Trophoblast cell (in vitro differentiated cells and primary cell): ENCODE results near the gene DNAJC24.

Experiments used
- DNase-seq, 2 donors: peaks; one replicate each; pipeline ENCODE4 v3.0.0-alpha.2; 2016
- H2AFZ ChIP-seq: 2 replicates; pipeline ENCODE4 v1.6.1; 2013; ENCODE audit warnings: low read length, moderate library complexity, mild to moderate bottlenecking; ENCODE audit not compliant: insufficient read depth, poor library complexity
- H2AK5ac ChIP-seq: 2 replicates; pipeline ENCODE4 v1.6.1; 2013; ENCODE audit warnings: mild to moderate bottlenecking, low read length
- H2BK120ac ChIP-seq: 2 replicates; pipeline ENCODE4 v1.6.1; 2013; ENCODE audit warnings: low read length, mild to moderate bottlenecking, moderate library complexity; ENCODE audit not compliant: insufficient read depth, poor library complexity
- H2BK12ac ChIP-seq: 2 replicates; pipeline ENCODE4 v1.6.1; 2013; ENCODE audit warnings: mild to moderate bottlenecking, low read length, moderate library complexity
- H2BK5ac ChIP-seq: 2 replicates; pipeline ENCODE4 v1.6.1; 2013; ENCODE audit warnings: low read length, low read depth, moderate library complexity, mild to moderate bottlenecking; ENCODE audit not compliant: poor library complexity
- H3K14ac ChIP-seq: 2 replicates; pipeline ENCODE4 v1.6.1; 2013; ENCODE audit warnings: mild to moderate bottlenecking, low read length
- H3K18ac ChIP-seq: 2 replicates; pipeline ENCODE4 v1.6.1; 2013; ENCODE audit warnings: mild to moderate bottlenecking, low read length
- H3K23ac ChIP-seq: 2 replicates; pipeline ENCODE4 v1.6.1; 2013; ENCODE audit warnings: low read length
- H3K27ac ChIP-seq: 2 replicates; pipeline ENCODE4 v1.5.1; 2013; ENCODE audit warnings: low read depth, mild to moderate bottlenecking, inconsistent platforms, low read length, moderate library complexity
- H3K27me3 ChIP-seq: 2 replicates; pipeline ENCODE4 v1.6.1; 2013; ENCODE audit warnings: inconsistent platforms, mild to moderate bottlenecking, low read length, moderate library complexity; ENCODE audit not compliant: insufficient read depth
- H3K36me3 ChIP-seq, 2 experiments: 1 replicate in 1 of 2; 2 replicates in 1 of 2; pipeline ENCODE4 v1.6.1; 2013; ENCODE audit warnings: low read length in 2 of 2, mild to moderate bottlenecking in 2 of 2, moderate library complexity in 1 of 2; ENCODE audit not compliant: insufficient read depth in 2 of 2, control insufficient read depth in 1 of 2
- H3K4ac ChIP-seq: 2 replicates; pipeline ENCODE4 v1.6.1; 2013; ENCODE audit warnings: low read depth, mild to moderate bottlenecking, low read length, moderate library complexity
- H3K4me1 ChIP-seq, 2 experiments: 1 replicate in 1 of 2; 2 replicates in 1 of 2; pipeline ENCODE4 v1.6.1; 2013; ENCODE audit warnings: low read length in 2 of 2, mild to moderate bottlenecking in 2 of 2, moderate library complexity in 1 of 2; ENCODE audit not compliant: insufficient read depth in 2 of 2, control insufficient read depth in 1 of 2
- H3K4me2 ChIP-seq: 2 replicates; pipeline ENCODE4 v1.6.1; 2013; ENCODE audit warnings: inconsistent platforms, mild to moderate bottlenecking, low read length, moderate library complexity
- H3K4me3 ChIP-seq: 2 replicates; pipeline ENCODE4 v1.5.1; 2013; ENCODE audit warnings: mild to moderate bottlenecking, low read depth, low read length, inconsistent platforms
- H3K79me1 ChIP-seq: one replicate; pipeline ENCODE4 v1.6.1; 2013; ENCODE audit warnings: low read length
- H3K79me2 ChIP-seq: 2 replicates; pipeline ENCODE4 v1.6.1; 2013; ENCODE audit warnings: low read length, mild to moderate bottlenecking; ENCODE audit not compliant: control insufficient read depth, insufficient read depth, poor library complexity
- H3K9ac ChIP-seq: 2 replicates; pipeline ENCODE4 v1.6.1; 2013; ENCODE audit warnings: mild to moderate bottlenecking, low read length
- H3K9me3 ChIP-seq: 2 replicates; pipeline ENCODE4 v1.6.1; 2013; ENCODE audit warnings: low read depth, mild to moderate bottlenecking, control low read depth, inconsistent platforms, low read length; ENCODE audit not compliant: insufficient read depth
- H4K12ac ChIP-seq: 2 replicates; pipeline ENCODE4 v1.6.1; 2013; ENCODE audit warnings: low read depth, mild to moderate bottlenecking, low read length, moderate library complexity
- H4K8ac ChIP-seq: 2 replicates; pipeline ENCODE4 v1.6.1; 2013; ENCODE audit warnings: low read depth, mild to moderate bottlenecking, low read length, moderate library complexity
- H4K91ac ChIP-seq: one replicate; pipeline ENCODE4 v1.6.1; 2013; ENCODE audit warnings: low read depth, mild to moderate bottlenecking, low read length, moderate library complexity
- WGBS: extraction: QIAGEN DNeasy Blood & Tissue Kit; methylation state at CpG from one replicate; pipeline ENCODE4 v1.1.7; 2013; ENCODE audit warnings: missing lambda C conversion rate; ENCODE audit not compliant: insufficient read length, insufficient coverage; ENCODE audit errors: extremely low coverage; 5-methylcytosine and 5-hydroxymethylcytosine counted together

Gene DNAJC24

GRCh38 chr11:31361743-31362142 lies 7.9 kb upstream of the DNAJC24 start:
- Histone ChIP-seq H3K27ac (no peak overlapping the region), H4K12ac (no peak overlapping the region), H3K36me3 (no peaks in the 10 kb centered on the region), H2BK5ac (no peak overlapping the region), H2AK5ac (no peak overlapping the region), H3K4me3 (no peak overlapping the region), H2BK120ac (no peak overlapping the region), H3K79me1 (no peaks in the 10 kb centered on the region), H3K4ac (no peak overlapping the region), H4K8ac (no peak overlapping the region), H4K91ac (no peak overlapping the region), H2AFZ (no peak overlapping the region), H3K27me3 (no peaks in the 10 kb centered on the region), H3K9me3 (no peaks in the 10 kb centered on the region), H3K4me1 (no peaks in the 10 kb centered on the region), H3K14ac (no peak overlapping the region), H3K79me2 (no peaks in the 10 kb centered on the region), H3K18ac (no peak overlapping the region), H3K4me2 (no peak overlapping the region), H2BK12ac (no peak overlapping the region), H3K9ac (no peak overlapping the region), H3K23ac (no peak overlapping the region)
- no peak for DNase-seq
- no CpG with 5 or more reads among the region's 4 CpGs for WGBS

- Histone ChIP-seq H2BK120ac (no peak overlapping the region), H2BK12ac (no peak overlapping the region), H3K4ac (no peak overlapping the region), H3K27me3 (no peaks in the 10 kb centered on the region), H4K8ac (no peak overlapping the region), H3K27ac (no peak overlapping the region), H4K12ac (no peak overlapping the region), H3K4me1 (no peaks in the 10 kb centered on the region), H3K18ac (no peak overlapping the region), H4K91ac (no peak overlapping the region), H3K9ac (no peak overlapping the region), H3K36me3 (no peaks in the 10 kb centered on the region), H2BK5ac (no peak overlapping the region), H3K4me3 (no peak overlapping the region), H3K23ac (no peak overlapping the region), H3K9me3 (no peaks in the 10 kb centered on the region), H3K79me1 (peaks cover 2% of the 10 kb centered on the region), H3K4me2 (no peak overlapping the region), H3K14ac (no peak overlapping the region), H2AFZ (no peak overlapping the region), H3K79me2 (no peaks in the 10 kb centered on the region), H2AK5ac (no peak overlapping the region)
- no CpG with 5 or more reads among the region's 4 CpGs for WGBS
- no peak for DNase-seq
Observed at GRCh38 chr11:31366795-31367194, 2.9 kb upstream of the DNAJC24 start.

- no peak overlapping the region for H2BK12ac ChIP-seq
- H3K4me1 ChIP-seq = no peaks in the 10 kb centered on the region
- H3K27me3 ChIP-seq = no peaks in the 10 kb centered on the region
- H4K8ac ChIP-seq = no peak overlapping the region
- H3K4ac ChIP-seq = no peak overlapping the region
- H3K23ac ChIP-seq = no peak overlapping the region
- peaks cover 0 to 1% of the 10 kb centered on the region in 2 experiments for H3K36me3 ChIP-seq
- no peak overlapping the region for H4K91ac ChIP-seq
- no peak overlapping the region for H4K12ac ChIP-seq
- H3K18ac ChIP-seq = no peak overlapping the region
- no peaks in the 10 kb centered on the region for H3K79me2 ChIP-seq
- H3K14ac ChIP-seq = no peak overlapping the region
- no peaks in the 10 kb centered on the region for H3K79me1 ChIP-seq
- H3K9me3 ChIP-seq = no peaks in the 10 kb centered on the region
- no peak overlapping the region for H3K4me2 ChIP-seq
- no peak for DNase-seq
- no peak overlapping the region for H3K4me3 ChIP-seq
- WGBS = no CpG with 5 or more reads among the region's 5 CpGs
- H2BK5ac ChIP-seq = no peak overlapping the region
- H3K27ac ChIP-seq = no peak overlapping the region
- no peak overlapping the region for H2AFZ ChIP-seq
- no peak overlapping the region for H3K9ac ChIP-seq
- H2AK5ac ChIP-seq = no peak overlapping the region
- no peak overlapping the region for H2BK120ac ChIP-seq
Observed at GRCh38 chr11:31375879-31376278, 6.2 kb downstream of the DNAJC24 start.

GRCh38 chr11:31383116-31383515 lies 13.5 kb downstream of the DNAJC24 start:
- no peak overlapping the region for H2AK5ac ChIP-seq
- no peak overlapping the region for H4K8ac ChIP-seq
- H3K4me2 ChIP-seq = no peak overlapping the region
- H3K79me2 ChIP-seq = peaks cover 1% of the 10 kb centered on the region
- H3K79me1 ChIP-seq = no peaks in the 10 kb centered on the region
- H2BK5ac ChIP-seq = no peak overlapping the region
- no peak overlapping the region for H3K4ac ChIP-seq
- no peak overlapping the region for H3K23ac ChIP-seq
- peaks cover 4 to 5% of the 10 kb centered on the region in 2 experiments for H3K4me1 ChIP-seq
- no peak overlapping the region for H2BK120ac ChIP-seq
- no peak overlapping the region for H2AFZ ChIP-seq
- H4K91ac ChIP-seq = no peak overlapping the region
- no peak overlapping the region for H3K9ac ChIP-seq
- no peak overlapping the region for H3K14ac ChIP-seq
- no peak overlapping the region for H2BK12ac ChIP-seq
- H3K9me3 ChIP-seq = peaks cover 3% of the 10 kb centered on the region
- no peak for DNase-seq
- peaks cover 0 to 2% of the 10 kb centered on the region in 2 experiments for H3K36me3 ChIP-seq
- no peaks in the 10 kb centered on the region for H3K27me3 ChIP-seq
- WGBS = no CpG with 5 or more reads among the region's 1 CpG
- H4K12ac ChIP-seq = no peak overlapping the region
- no peak overlapping the region for H3K4me3 ChIP-seq
- no peak overlapping the region for H3K27ac ChIP-seq
- no peak overlapping the region for H3K18ac ChIP-seq
